ENCODE results near the gene CDCA4.

CDCA4 gene

GRCh38 chr14:104989236-104989950, 31.5 kb downstream of the CDCA4 start:
- no peak for TF ChIP-seq TAF1 (IDR thresholded peaks at IDR 0.05; ENCODE audit: borderline replicate concordance, insufficient read depth, low read length)
- no peak for TF ChIP-seq POLR2AphosphoS5 (IDR thresholded peaks at IDR 0.05; ENCODE audit: low read depth, low read length)
- TF ChIP-seq FOXP2 (optimal IDR thresholded peaks at IDR 0.05; ENCODE audit: borderline replicate concordance, extremely low read depth, extremely low read length, insufficient read depth): no peak
- TF ChIP-seq SIN3A (IDR thresholded peaks at IDR 0.05; ENCODE audit: borderline replicate concordance, insufficient read depth, low read length): no peak
- no peak for TF ChIP-seq REST (IDR thresholded peaks at IDR 0.05; ENCODE audit: insufficient read depth in 1 of 2, low read depth in 2 of 2, low read length in 2 of 2)

GRCh38 chr14:104986487-104987164, 34.3 kb downstream of the CDCA4 start:
- TF ChIP-seq TAF1 (IDR thresholded peaks at IDR 0.05; ENCODE audit: borderline replicate concordance, insufficient read depth, low read length) (no peak), REST (IDR thresholded peaks at IDR 0.05; ENCODE audit: insufficient read depth in 1 of 2, low read depth in 2 of 2, low read length in 2 of 2) (no peak), POLR2AphosphoS5 (IDR thresholded peaks at IDR 0.05; ENCODE audit: low read depth, low read length) (no peak), SIN3A (IDR thresholded peaks at IDR 0.05; ENCODE audit: borderline replicate concordance, insufficient read depth, low read length) (no peak), FOXP2 (optimal IDR thresholded peaks at IDR 0.05; ENCODE audit: borderline replicate concordance, extremely low read depth, extremely low read length, insufficient read depth) (no peak)

- TF ChIP-seq FOXP2 (optimal IDR thresholded peaks at IDR 0.05; ENCODE audit: borderline replicate concordance, extremely low read depth, extremely low read length, insufficient read depth): no peak
- TF ChIP-seq TAF1 (IDR thresholded peaks at IDR 0.05; ENCODE audit: borderline replicate concordance, insufficient read depth, low read length): no peak
- no peak for TF ChIP-seq POLR2AphosphoS5 (IDR thresholded peaks at IDR 0.05; ENCODE audit: low read depth, low read length)
- no peak; the same call in 1 of the 2 replicates for TF ChIP-seq SIN3A (IDR thresholded peaks at IDR 0.05; ENCODE audit: borderline replicate concordance, insufficient read depth, low read length)
- no peak for TF ChIP-seq REST (IDR thresholded peaks at IDR 0.05; ENCODE audit: insufficient read depth in 1 of 2, low read depth in 2 of 2, low read length in 2 of 2)
Observed at GRCh38 chr14:104985675-104986486, 35.0 kb downstream of the CDCA4 start, which contains the start of gene CLBA1. Gene CLBA1, plus strand, starts transcription at chr14:104985788. Its CDS starts 644 bp downstream, at chr14:104986432.

GRCh38 chr14:104984056-104984894, 36.6 kb downstream of the CDCA4 start:
- TF ChIP-seq TAF1 (IDR thresholded peaks at IDR 0.05; ENCODE audit: borderline replicate concordance, insufficient read depth, low read length) (no peak), POLR2AphosphoS5 (IDR thresholded peaks at IDR 0.05; ENCODE audit: low read depth, low read length) (no peak), FOXP2 (optimal IDR thresholded peaks at IDR 0.05; ENCODE audit: borderline replicate concordance, extremely low read depth, extremely low read length, insufficient read depth) (no peak), REST (IDR thresholded peaks at IDR 0.05; ENCODE audit: insufficient read depth in 1 of 2, low read depth in 2 of 2, low read length in 2 of 2) (no peak), SIN3A (IDR thresholded peaks at IDR 0.05; ENCODE audit: borderline replicate concordance, insufficient read depth, low read length) (no peak)
